HG03175 (cell line): ENCODE measurements around the gene ADISSP.

Experiments
- ATAC-seq: cut with Tn5 transposase; IDR thresholded peaks from one replicate; pipeline ENCODE4 v1.9.1; 2021; ENCODE audit warnings: mild to moderate bottlenecking, moderate library complexity; ENCODE audit not compliant: unreplicated experiment

The ADISSP gene

DNA sequence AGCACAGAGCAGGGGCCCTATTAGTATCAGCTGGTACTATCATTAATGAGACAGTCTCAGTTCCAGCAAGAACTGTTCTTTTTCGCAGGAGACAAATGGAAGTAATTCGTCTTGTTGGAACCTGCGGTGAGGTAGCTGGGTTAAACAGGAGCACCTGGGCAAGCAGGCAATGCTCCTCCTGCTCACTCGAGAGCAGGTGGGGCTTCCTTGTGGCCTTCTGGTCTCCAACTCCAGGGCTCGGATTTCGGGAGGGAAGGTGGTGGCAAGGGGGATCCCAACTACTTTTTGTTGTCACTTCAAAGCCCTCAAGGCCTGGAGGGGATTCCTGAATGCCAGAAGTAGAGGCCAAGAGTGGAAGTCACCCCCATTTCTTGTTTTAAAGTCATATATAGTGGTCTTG is 15.0 kb upstream of the ADISSP start:
- ATAC-seq, result no peak

GRCh38 chr20:3781153-3781910 is 13.8 kb upstream of the ADISSP start, which contains the start of gene SPEF1:
Gene SPEF1, minus strand, starts transcription at chr20:3781448. Its CDS starts 161 bp downstream, at chr20:3781287.
- ATAC-seq, result peak; percentile 59

DNA sequence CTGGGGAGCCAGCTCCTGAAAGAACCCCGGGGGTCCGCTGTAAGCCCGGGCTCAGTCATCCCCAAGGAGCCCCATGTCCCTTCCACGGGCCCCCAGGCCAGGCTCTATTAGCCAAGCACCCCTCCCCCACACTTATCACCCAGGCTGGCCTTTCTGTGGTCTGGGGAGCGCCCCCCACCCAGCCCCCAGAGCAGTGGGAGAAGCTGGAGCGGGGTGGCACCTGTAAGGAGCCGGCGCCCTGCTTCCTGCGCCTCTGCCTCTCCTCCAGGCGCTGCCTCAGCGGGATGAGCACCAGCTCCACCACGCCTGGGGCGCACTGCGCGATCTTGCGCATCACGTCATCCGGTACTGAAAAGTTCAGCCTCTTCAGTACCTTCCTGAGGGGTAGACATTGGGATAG is 11.4 kb upstream of the ADISSP start:
- no peak for ATAC-seq

DNA sequence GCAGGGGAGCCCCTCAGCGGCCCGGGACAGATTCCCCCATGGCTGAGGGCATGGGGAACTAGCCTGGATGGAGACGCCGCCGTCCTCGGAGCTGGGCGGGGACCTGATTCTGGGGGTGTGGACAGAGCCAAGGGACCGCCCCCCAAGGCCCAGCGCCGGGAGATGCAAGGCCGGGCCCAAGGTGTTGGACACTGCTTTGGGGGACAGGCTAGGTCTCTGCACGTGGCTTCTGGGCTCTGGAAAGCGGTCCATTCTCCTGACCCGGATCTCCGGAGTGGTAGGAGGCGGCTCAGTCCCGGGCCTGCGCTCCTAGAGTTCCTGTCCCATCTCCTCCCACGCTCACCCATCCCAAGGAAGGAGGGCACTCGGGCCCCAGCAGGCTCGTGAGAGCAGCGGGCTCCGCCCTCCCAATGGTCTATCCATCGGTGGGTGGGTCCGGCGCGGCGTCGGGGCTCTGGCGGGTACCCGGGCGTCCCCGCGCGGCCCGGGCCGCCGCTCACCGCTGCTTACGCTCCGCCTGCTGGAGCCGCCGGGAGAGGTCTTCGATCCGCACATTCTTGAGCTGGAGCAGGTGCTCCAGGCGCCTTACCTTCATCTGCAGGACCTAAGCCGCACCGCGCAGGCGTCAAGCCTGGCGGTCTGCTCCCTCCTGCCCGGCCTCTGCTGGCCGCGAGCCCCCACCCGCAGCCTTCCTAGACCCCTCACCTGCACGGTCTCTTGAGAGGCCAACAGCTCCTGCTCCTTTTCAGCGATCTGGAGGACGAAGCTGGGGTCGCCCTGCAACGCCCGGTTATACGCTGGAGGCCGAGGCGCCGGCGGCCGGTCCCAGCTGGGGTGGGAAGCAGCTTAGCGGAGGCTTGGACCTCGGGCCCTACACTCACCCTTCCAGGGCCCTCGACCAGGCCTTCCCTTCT is 10.4 kb upstream of the ADISSP start:
- ATAC-seq, result no peak

GRCh38 chr20:3777381-3777715 is 9.8 kb upstream of the ADISSP start:
- ATAC-seq, result no peak

GRCh38 chr20:3775457-3776108 is 8.0 kb upstream of the ADISSP start:
- no peak for ATAC-seq

- no peak for ATAC-seq
These were observed 4.1 kb upstream of the ADISSP start for GRCh38 chr20:3771552-3772058.

DNA sequence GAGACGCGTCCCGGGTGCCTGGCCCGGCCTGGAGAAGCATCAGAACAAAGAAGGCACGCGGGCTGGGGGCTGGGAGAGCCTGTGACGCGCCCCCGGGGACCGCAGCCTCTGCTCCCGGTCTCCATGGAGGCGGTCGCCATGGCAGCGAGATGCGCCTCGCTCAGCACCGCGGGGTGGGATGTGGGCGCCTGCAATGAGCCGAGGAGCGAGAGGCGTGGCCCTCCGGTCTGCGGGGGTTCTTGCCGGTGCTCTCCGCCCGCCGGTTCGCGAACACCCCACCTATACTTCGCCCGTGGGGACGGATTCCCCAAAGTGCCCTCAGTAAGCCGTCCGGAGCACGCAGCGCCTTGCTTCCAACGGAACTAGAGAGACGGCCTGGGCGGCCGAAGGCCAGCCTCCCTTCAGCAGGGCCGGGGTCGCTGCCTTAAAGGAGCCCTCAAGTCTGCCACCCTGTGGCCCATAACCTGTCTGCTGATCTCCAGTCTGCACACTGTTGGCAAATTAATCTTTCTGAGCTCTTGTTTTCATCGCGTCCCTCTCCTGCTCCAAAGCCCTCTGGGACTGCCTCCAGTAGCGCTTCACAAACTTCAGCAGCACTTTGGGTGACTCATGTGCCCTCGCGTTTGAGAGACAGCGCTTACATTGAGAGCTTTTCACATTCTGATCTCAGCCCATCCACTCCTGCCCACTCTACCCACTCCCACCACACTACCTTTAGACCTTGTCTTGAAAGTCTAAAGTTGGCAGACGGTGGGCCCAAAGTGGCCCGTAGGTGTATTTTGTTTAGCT is 983 bp upstream of the ADISSP start:
- ATAC-seq, result peak; percentile 44

GRCh38 chr20:3767110-3767426 is 485 bp downstream of the ADISSP start:
- no peak for ATAC-seq

GRCh38 chr20:3766422-3767109 is 987 bp downstream of the ADISSP start:
- no peak for ATAC-seq

- ATAC-seq, result no peak
These were observed 2.2 kb downstream of the ADISSP start for GRCh38 chr20:3765171-3765882.

- no peak for ATAC-seq
These were observed 2.9 kb downstream of the ADISSP start for GRCh38 chr20:3764659-3765058.

- ATAC-seq, result no peak
These were observed 3.6 kb downstream of the ADISSP start for GRCh38 chr20:3763671-3764601.

GRCh38 chr20:3760655-3761348 is 6.8 kb downstream of the ADISSP start:
- ATAC-seq, result no peak

- ATAC-seq, result no peak
These were observed 7.7 kb downstream of the ADISSP start for GRCh38 chr20:3759884-3760283.

DNA sequence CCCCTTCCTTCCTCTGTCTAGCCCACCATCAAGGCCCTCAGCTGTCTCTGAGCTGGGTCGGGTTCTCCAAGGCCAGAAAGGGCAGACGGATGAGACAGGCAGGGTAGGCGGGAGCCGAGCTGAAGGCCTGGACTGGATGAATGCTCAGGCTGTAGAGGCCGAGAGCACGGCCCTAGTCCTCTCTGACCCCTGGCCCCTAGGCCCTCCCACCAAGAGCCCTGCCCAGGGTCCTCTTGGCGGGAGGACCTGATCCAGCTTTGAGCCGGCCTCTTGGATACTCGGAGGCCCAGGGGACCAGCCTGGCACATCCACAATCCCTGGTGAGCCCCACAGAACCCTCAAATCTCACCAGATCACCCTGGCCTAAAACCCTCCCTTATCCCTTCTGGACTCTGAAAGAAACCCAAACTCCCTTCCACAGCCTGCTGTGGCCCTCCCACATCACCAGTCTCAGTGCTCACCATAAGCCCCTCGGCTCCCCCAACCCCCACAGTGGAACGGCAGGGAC is 8.2 kb downstream of the ADISSP start:
- ATAC-seq, result no peak

- no peak for ATAC-seq
These were observed 9.0 kb downstream of the ADISSP start for GRCh38 chr20:3758566-3758965.

DNA sequence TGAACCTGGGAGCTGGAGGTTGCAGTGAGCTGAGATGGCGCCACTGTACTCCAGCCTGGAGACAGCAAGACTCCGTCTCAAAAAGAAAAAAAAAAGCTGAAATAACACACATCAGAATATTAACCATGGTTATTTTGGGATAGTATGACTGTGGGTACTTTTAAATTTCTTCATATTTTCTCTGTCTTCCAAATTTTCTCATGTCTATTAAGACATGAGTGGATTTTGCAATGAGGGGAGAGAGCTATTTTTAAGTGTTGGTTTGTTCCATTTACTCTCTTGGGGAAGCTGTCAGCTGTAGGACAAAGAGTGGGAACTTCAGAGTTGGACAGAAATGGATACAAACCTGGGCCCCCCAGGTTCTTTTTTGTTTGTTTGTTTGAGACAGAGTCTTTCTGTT is 10.3 kb downstream of the ADISSP start:
- ATAC-seq, result no peak
